GM21447 (cell line): ENCODE results near the gene CCDC17.

Experiments
- ATAC-seq: cut with Tn5 transposase; IDR thresholded peaks from one replicate; pipeline ENCODE4 v1.9.1; 2021; ENCODE audit not compliant: unreplicated experiment

CCDC17 gene

DNA sequence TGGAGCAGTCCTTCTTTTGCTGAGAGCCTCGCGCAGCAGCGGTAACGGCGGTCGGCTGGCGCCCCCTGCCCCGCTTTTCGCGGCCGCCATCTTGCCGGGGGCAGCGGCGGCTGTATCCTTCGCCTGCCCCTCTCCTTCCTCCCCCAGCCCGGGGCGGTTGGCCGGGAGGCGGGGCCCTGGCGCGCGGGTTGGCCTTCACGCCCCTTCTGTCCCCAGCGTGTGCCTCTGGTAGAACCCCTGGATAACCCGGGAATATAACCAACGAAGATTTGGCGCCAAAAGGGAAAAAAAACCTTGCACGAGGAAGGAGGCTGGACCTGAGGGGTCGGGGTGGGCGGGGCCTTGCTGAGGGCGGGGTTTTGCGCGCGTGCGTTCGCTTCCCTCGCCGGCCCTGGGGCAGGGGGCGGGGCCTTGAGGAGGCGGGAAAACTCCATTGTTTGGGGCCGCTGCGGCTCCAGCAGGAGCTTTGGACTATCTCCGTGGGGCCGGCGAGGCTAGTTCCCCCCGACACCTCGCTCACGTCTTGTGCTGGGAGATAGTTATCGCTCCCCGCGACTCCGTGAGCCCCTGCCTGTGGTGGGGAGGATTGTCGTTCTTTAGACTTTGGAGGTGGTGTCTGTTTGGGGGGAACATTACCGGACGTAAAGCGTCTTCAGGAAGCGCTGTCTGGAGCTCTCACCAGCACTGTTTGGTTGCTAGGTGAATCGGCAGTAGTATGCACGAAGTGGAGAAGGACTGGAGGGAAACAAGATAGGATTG is 39.3 kb downstream of the CCDC17 start:
- peak; percentile 35 for ATAC-seq

DNA sequence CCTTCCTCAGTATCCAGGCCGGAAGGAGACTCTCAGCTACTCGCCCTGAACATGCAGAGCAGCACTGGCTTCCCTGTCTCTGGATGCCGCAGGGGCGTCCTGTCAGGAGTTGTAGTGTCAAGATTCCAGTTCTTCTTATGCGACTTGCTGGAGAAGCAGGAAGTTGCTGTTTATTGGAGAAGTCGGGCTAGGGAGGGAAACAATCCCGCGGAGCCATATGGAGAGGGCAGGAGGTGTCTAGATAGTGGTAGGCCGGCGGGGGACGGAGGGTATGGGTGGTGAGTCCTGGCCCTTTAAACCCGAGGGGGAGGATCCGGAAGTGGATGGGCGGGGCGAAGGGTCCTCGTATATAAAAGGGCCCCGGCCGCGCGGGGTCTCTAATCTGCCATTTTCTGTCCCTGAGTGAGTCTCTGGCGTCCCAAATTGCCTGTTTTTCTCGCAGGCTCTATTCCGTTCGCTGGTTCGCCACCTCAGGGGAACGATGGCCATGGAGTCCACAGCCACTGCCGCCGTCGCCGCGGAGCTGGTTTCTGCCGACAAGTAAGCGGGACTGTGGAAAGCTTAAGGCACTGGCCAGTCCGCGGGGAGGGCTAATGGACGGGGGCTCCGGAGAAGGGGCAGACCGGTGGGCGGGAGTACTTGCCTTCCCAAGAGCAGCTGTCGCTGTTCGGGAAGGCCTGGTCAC is 40.0 kb downstream of the CCDC17 start, which contains the start of gene NASP:
NASP (plus strand) TSS at position 376 of the 685 bp plus-strand sequence; CDS start at position 482, 106 bp downstream.
- peak; percentile 59 for ATAC-seq

DNA sequence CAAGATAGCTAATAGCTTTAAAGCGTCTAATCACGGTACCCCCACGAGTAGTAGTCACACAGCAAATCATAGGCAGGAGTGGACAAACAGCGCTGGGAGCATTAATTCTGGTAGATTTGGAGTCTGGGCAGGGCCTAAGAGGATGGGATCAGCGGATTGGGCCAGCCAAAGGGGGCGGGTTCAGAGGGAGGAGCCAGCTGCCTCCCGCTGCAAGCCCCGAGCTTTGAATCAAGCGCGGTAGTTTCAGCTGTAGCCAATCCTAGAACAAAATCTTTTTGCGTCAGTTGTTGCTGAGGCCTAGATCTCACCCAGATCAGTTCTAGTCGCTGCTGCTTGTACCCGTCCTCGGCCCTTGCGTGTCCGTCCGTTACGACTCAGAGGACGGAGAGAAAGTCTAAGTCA is 40.6 kb downstream of the CCDC17 start:
- peak; percentile 64 for ATAC-seq

DNA sequence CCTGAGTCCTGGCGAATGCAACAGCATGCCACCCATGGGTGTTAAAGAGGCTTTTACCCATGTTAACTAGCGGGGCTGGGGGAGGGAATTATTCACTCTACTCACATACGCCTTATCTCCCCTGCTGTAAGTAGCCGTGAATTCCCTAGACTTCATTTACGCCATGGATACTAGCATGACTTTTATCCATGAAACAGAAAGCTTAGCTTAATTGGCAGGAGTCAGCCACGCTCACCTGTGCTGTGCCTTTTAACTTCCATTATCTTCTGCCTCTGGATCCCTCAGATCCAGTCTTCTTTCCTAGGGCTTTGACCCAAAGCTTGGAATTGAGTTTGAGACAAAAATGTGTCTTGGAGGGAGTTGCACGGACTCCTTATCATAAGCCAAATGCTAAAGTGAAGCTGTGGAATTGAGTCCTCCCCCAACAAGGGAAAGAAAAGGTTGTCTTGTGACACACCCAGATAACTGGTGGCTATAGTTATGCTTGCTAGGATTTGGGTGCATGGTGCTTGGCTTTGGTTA is 49.7 kb downstream of the CCDC17 start:
- no peak for ATAC-seq

DNA sequence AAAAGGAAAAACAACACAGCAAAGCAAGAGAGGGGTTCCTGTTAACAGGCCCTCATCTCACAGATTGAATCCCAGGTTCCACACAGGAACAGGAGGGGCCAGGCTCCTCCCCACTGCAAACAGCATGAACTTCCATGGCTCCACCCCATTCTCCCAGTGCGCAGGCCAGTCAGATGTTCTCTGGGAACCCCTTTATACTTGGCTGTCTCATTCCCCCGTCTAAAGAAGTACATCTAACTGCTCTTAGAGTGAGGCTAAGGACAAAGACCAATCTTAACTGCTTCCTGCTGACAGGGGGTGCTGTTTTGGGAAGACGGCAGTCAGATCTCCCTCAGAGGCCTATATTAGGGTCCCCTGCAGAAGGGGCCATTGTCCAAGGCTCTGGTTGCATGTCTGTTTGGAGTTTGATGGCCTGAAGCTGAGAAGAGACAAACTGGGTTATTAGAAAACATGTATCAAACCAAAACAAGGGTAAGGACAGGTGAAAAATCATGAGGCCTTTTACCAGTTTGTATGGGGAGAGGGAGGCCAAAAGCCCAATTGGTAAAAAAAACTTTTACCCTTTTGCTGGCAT is 50.5 kb downstream of the CCDC17 start:
- no peak for ATAC-seq

DNA sequence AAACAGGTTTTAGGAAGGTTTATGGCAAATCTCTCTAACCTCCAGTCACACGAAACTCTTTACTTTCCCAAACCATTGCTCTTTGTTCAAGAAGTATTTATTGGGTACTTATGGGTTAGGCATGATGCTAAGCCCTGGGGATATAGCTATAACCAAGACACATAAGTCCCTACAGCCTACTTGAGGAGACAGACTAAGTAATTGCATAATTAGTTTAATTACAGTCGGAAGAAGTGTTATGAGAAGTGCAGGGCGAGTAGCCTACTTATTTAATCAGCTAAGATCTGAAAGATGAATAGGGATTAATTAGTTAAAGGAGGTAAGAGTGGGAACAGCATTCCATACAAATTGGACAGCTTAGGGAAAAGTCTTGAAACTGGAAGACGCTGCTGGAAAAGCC is 53.2 kb downstream of the CCDC17 start:
- no peak for ATAC-seq
